ENCODE results near the gene AP4S1. TPM values are rescaled to one million over a fixed set of nuclear protein-coding genes. Genes with fewer than 3 reads are reported as not detected.
A peak's percentile ranks its signal among the peaks of the same experiment; 100 is the strongest.
"Not testable (repeated sequence)": the region's sequence is repeated elsewhere in the genome, so short reads cannot be mapped to it uniquely, and the experiment has no call there.

The AP4S1 gene
- total RNA-seq = 10 to 100 TPM in 2 of 4 donors, 1 to 10 TPM in 2; 6.0 to 15.0 (median 10.5) TPM

- peak within 1 kb of the TSS; percentile 87 for H3K4me3 ChIP-seq (ENCODE audit: low read depth, poor library complexity, severe bottlenecking)
- intact Hi-C loops (cut with DNase I; ENCODE audit: low total_unique reads) = no loop called here
- DNase-seq (ENCODE audit: low spot score in 2 of 2) = peak; percentile 37 to 92
- no peak for TF ChIP-seq POLR2A (IDR thresholded peaks at IDR 0.05)
- no peak for TF ChIP-seq CTCF (IDR thresholded peaks at IDR 0.05)
- WGBS, 2 donors = 0% methylated on average over 21 to 46 of the region's 53 CpGs
Measured at GRCh38 chr14:31025367-31026076, at the start of gene AP4S1. TSS of gene AP4S1 (plus strand) at chr14:31025649. CDS start at chr14:31066197, 40,548 bp downstream.

GRCh38 chr14:30977752-30978151 is 47.7 kb upstream of the AP4S1 start:
- intact Hi-C loops (cut with DNase I; ENCODE audit: low total_unique reads) = no loop called here
- WGBS, 2 donors = 70 to 94% methylated on average over 2 of the region's 2 CpGs
- DNase-seq (ENCODE audit: low spot score in 2 of 2) = no peak
- TF ChIP-seq POLR2A (IDR thresholded peaks at IDR 0.05) (no peak), CTCF (IDR thresholded peaks at IDR 0.05) (no peak)
- no peak overlapping the region for H3K4me3 ChIP-seq (ENCODE audit: low read depth, poor library complexity, severe bottlenecking)

GRCh38 chr14:30980106-30980704 is 45.2 kb upstream of the AP4S1 start:
- intact Hi-C loops (cut with DNase I; ENCODE audit: low total_unique reads); H3K4me3 ChIP-seq (ENCODE audit: low read depth, poor library complexity, severe bottlenecking): not testable (repeated sequence)
- 71 to 74% methylated on average over 13 of the region's 13 CpGs for WGBS, 2 donors
- DNase-seq (ENCODE audit: low spot score in 2 of 2) = peak in 1 of 2 donors; percentile 47

- DNase-seq (ENCODE audit: low spot score in 2 of 2) = no peak
- no peak overlapping the region for H3K4me3 ChIP-seq (ENCODE audit: low read depth, poor library complexity, severe bottlenecking)
- intact Hi-C loops (cut with DNase I; ENCODE audit: low total_unique reads) = no loop called here
- WGBS, 2 donors = 84 to 86% methylated on average over 3 of the region's 3 CpGs
- no peak for TF ChIP-seq CTCF (IDR thresholded peaks at IDR 0.05)
- TF ChIP-seq POLR2A (IDR thresholded peaks at IDR 0.05) = no peak
Measured at GRCh38 chr14:30980980-30981379, 44.5 kb upstream of the AP4S1 start.

GRCh38 chr14:30982533-30982932 is 42.9 kb upstream of the AP4S1 start:
- 85 to 92% methylated on average over 7 of the region's 7 CpGs for WGBS, 2 donors
- TF ChIP-seq POLR2A (IDR thresholded peaks at IDR 0.05) (no peak), CTCF (IDR thresholded peaks at IDR 0.05) (no peak)
- no peak overlapping the region for H3K4me3 ChIP-seq (ENCODE audit: low read depth, poor library complexity, severe bottlenecking)
- intact Hi-C loops (cut with DNase I; ENCODE audit: low total_unique reads) = no loop called here
- no peak for DNase-seq (ENCODE audit: low spot score in 2 of 2)

- DNase-seq (ENCODE audit: low spot score in 2 of 2) = no peak
- H3K4me3 ChIP-seq (ENCODE audit: low read depth, poor library complexity, severe bottlenecking) = no peak overlapping the region
- no peak for TF ChIP-seq POLR2A (IDR thresholded peaks at IDR 0.05)
- no peak for TF ChIP-seq CTCF (IDR thresholded peaks at IDR 0.05)
- intact Hi-C loops (cut with DNase I; ENCODE audit: low total_unique reads) = no loop called here
- 86 to 91% methylated on average over 2 of the region's 2 CpGs for WGBS, 2 donors
Measured at GRCh38 chr14:30983858-30984257, 41.6 kb upstream of the AP4S1 start.
